Measurements from ENCODE around the gene TRABD.
"Not testable (repeated sequence)": the region's sequence is repeated elsewhere in the genome, so short reads cannot be mapped to it uniquely, and the experiment has no call there.

TRABD gene

GRCh38 chr22:50185375-50186087 lies at the start of gene TRABD:
Gene TRABD, plus strand, starts transcription at chr22:50185913. Its CDS starts 7,148 bp downstream, at chr22:50193061.
- peak; percentile 77 for DNase-seq (ENCODE audit: low read depth)

- peak; percentile 35 for DNase-seq (ENCODE audit: low read depth)
Observed at GRCh38 chr22:50136581-50137015, 49.1 kb upstream of the TRABD start.

- DNase-seq (ENCODE audit: low read depth) = not testable (repeated sequence)
Observed at GRCh38 chr22:50137277-50137676, 48.4 kb upstream of the TRABD start.

GRCh38 chr22:50138041-50138440 lies 47.7 kb upstream of the TRABD start:
- DNase-seq (ENCODE audit: low read depth) = no peak

DNA sequence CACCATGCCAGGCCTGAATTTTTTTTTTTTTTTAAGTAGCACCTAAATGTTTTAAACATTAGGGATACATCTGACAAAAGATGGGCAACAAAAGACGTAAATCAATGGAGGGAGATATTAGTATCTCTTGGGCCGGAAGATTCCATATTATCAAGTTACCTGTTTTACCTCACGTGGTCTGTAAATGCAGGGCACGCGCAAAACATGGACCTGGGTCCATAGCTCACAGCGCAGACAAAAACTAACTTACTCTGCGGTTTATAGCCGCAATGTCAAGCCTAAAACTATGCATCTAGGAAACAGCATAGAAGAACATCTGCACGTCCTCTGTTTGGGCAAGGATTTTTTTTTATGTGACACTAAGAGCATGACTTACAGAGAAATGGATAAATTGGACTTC lies 46.7 kb upstream of the TRABD start:
- no peak for DNase-seq (ENCODE audit: low read depth)

DNA sequence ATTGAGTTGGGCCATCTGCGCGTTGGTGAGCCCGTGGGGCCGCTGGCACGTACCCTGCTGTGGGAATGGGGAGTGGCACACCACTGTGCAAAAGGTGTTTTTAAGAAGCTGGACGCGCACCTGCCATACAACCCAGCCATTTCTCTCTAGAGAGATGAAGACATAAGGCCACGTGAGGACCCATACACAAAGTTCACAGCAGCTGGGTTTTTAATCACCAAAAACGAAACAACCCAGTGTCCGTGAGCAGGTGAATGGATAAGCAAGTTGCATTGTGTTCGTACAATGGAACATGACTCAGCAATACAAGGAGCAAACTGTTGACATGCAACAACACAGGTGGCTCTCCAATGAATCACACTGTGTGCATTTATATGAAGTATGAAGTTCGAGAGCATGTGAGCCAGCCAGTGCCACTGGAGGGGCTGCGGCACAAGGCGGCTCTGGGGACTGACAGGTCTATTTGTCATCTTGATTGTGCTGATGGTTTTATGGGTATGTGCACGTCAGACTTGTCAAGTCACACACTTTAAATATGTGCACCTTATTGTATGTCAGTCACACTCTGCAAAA lies 45.8 kb upstream of the TRABD start:
- DNase-seq (ENCODE audit: low read depth) = no peak

GRCh38 chr22:50140615-50141014 lies 45.1 kb upstream of the TRABD start:
- DNase-seq (ENCODE audit: low read depth) = peak; percentile 38

GRCh38 chr22:50141462-50141861 lies 44.3 kb upstream of the TRABD start:
- no peak for DNase-seq (ENCODE audit: low read depth)

- DNase-seq (ENCODE audit: low read depth) = no peak
Observed at GRCh38 chr22:50141891-50142363, 43.8 kb upstream of the TRABD start.

DNA sequence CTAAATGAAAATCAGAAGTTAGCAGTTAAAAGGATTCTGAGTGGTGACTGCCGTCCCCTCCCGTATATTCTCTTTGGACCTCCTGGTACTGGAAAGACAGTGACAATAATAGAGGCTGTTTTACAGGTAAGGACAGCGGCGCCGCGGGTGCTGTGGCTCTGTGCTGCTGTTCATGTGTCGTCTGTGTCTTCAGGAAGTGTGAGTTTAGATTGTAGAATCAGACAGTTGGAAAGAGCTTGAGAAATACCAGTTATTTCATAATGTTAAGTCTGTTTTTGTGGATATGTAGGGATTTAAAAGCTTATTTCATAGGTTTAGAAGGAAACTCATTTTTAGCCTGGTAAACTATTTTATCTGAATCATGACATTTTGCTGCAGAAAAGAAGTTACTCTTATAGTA lies 42.6 kb upstream of the TRABD start:
- peak; percentile 55 for DNase-seq (ENCODE audit: low read depth)

DNA sequence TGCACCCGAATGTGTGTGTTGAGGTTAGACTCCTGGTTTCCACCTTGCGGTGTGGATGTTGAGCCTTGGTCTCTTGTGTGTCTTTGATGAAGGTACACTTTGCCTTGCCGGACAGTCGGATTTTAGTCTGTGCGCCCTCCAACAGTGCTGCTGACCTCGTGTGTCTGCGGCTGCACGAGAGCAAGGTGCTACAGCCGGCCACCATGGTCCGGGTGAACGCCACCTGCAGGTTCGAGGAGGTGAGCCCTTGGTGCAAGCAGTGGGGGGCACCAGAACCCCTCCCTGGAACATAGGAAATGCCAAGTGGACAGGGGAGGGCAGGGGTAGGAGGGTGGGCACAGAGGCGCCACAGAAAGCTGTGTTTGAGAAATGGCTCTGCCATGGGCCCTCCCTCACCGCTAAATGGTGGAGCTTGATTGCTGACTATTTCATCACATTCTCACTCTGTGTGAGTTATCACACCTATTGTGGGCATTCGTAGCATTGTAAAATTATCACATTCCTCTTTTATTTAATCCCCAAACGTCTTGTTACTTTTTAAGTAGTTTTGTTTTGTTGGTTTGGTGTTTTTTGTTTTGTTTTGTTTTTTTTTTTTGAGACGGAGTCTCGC lies 41.6 kb upstream of the TRABD start:
- no peak for DNase-seq (ENCODE audit: low read depth)

GRCh38 chr22:50145721-50146438 lies 39.8 kb upstream of the TRABD start:
- no peak for DNase-seq (ENCODE audit: low read depth)

- peak; percentile 81 for DNase-seq (ENCODE audit: low read depth)
Observed at GRCh38 chr22:50146439-50147238, 39.1 kb upstream of the TRABD start.

- DNase-seq (ENCODE audit: low read depth) = not testable (repeated sequence)
Observed at GRCh38 chr22:50147258-50148165, 38.2 kb upstream of the TRABD start.

DNA sequence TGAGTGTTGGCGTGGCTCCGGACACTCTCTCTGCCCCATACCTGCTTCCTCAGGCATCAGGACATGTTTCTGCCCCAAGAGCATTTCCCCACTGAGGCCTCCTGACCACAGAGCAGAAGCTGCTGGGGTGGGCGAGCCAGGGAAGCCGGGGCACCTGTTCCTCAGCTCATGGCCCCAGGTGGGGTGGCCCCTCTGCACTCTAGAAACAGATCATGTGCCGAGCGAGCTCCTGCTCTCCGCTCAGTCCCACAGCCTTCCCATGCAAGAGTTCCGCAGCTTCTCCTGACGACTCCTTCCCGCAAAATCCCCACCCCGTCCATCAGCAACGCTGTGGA lies 37.6 kb upstream of the TRABD start:
- DNase-seq (ENCODE audit: low read depth) = no peak

DNA sequence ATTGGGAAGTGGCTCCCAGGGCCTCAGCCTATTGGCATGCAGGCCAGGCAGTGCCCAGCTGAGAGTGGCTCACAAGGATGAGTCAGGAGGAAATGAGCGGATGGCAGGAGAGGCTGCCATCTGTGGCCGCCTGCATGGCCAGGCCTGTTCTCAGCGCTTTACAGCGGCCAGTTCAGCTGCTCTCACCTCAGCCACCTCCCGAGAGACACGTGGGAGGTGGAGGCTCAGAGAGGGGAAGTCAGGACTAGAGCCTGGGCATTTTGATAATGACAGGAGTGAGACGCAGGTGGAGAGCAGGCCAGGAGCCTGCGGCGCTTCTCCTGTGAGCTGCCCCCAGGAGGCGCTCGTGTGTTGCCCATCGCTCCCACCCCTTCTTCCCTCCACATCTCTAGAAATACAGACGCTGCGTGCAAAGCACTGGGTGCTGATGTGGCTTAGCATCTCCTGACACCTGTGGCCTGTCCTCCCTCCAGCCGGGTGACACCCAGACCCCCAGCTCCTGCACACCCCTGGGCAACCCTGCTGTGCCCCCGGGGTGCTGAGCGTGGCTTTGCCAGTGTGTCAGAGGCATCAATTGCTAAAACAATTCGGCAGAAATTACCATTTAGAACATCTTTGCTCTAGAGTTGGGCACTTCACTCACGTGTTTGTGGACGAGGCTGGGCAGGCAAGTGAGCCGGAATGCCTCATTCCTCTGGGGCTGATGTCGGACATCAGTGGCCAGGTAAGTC lies 36.6 kb upstream of the TRABD start:
- DNase-seq (ENCODE audit: low read depth) = peak; percentile 44

GRCh38 chr22:50150161-50151129 lies 35.3 kb upstream of the TRABD start:
- peak; percentile 45 for DNase-seq (ENCODE audit: low read depth)

- DNase-seq (ENCODE audit: low read depth) = no peak
Observed at GRCh38 chr22:50151571-50152537, 33.9 kb upstream of the TRABD start.
